Measurements from ENCODE around the gene FHAD1. TPM values are rescaled to one million over a fixed set of nuclear protein-coding genes. Genes with fewer than 3 reads are reported as not detected.

FHAD1 gene
- total RNA-seq, 4 donors from 2014 or later: 0.54 to 1.9 (median 0.75) TPM

- WGBS, 2 donors: 81 to 82% methylated on average over 18 of the region's 18 CpGs
- H3K27ac ChIP-seq: peak overlapping the region; percentile 81 to 90 (median 86)
These were observed 170.3 kb downstream of the FHAD1 start for GRCh38 chr1:15417059-15417934.

GRCh38 chr1:15418806-15419515, 171.9 kb downstream of the FHAD1 start:
- TF ChIP-seq, protein P1, sequence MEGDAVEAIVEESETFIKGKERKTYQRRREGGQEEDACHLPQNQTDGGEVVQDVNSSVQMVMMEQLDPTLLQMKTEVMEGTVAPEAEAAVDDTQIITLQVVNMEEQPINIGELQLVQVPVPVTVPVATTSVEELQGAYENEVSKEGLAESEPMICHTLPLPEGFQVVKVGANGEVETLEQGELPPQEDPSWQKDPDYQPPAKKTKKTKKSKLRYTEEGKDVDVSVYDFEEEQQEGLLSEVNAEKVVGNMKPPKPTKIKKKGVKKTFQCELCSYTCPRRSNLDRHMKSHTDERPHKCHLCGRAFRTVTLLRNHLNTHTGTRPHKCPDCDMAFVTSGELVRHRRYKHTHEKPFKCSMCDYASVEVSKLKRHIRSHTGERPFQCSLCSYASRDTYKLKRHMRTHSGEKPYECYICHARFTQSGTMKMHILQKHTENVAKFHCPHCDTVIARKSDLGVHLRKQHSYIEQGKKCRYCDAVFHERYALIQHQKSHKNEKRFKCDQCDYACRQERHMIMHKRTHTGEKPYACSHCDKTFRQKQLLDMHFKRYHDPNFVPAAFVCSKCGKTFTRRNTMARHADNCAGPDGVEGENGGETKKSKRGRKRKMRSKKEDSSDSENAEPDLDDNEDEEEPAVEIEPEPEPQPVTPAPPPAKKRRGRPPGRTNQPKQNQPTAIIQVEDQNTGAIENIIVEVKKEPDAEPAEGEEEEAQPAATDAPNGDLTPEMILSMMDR (IDR thresholded peaks at IDR 0.05): no peak
- no peak for TF ChIP-seq POLR2A (IDR thresholded peaks at IDR 0.05)
- WGBS, 2 donors: 53 to 56% methylated on average over 13 to 15 of the region's 18 CpGs
- Histone ChIP-seq H3K27me3 (no peaks in the 10 kb centered on the region), H3K4me1 (peaks cover 15 to 55% of the 10 kb centered on the region in 2 donors), H3K27ac (peak overlapping the region; percentile 14 to 63 (median 31)), H3K9me3 (no peaks in the 10 kb centered on the region), H3K36me3 (no peaks in the 10 kb centered on the region), H3K4me3 (replicated peaks in 1 of 3) (no peak overlapping the region)
- DNase-seq: peak; percentile 83 to 92
- intact Hi-C loops (cut with DNase I): no loop called here

More at GRCh38 chr1:15417059-15417934, 170.3 kb downstream of the FHAD1 start:
- TF ChIP-seq, protein P1 (IDR thresholded peaks at IDR 0.05): no peak
- TF ChIP-seq POLR2A (IDR thresholded peaks at IDR 0.05): no peak
- DNase-seq: no peak
- Histone ChIP-seq H3K4me1 (peaks cover 26 to 65% of the 10 kb centered on the region in 2 donors), H3K9me3 (no peaks in the 10 kb centered on the region), H3K36me3 (no peaks in the 10 kb centered on the region), H3K27me3 (no peaks in the 10 kb centered on the region), H3K4me3 (replicated peaks in 1 of 3) (no peak overlapping the region)
- intact Hi-C loops (cut with DNase I): no loop called here

GRCh38 chr1:15420853-15421465, 173.9 kb downstream of the FHAD1 start:
- peaks cover 0 to under 1% of the 10 kb centered on the region in 2 donors for H3K36me3 ChIP-seq
- 82 to 95% methylated on average over 6 to 8 of the region's 8 CpGs for WGBS, 2 donors
- intact Hi-C loops (cut with DNase I): no loop called here
- H3K27ac ChIP-seq: no peak overlapping the region
- DNase-seq: no peak
- H3K4me1 ChIP-seq: peaks cover 17 to 46% of the 10 kb centered on the region in 2 donors
- H3K4me3 ChIP-seq (replicated peaks in 1 of 3): no peak overlapping the region
- TF ChIP-seq, protein P1 (IDR thresholded peaks at IDR 0.05): no peak
- TF ChIP-seq POLR2A (IDR thresholded peaks at IDR 0.05): no peak
- no peaks in the 10 kb centered on the region for H3K27me3 ChIP-seq
- no peaks in the 10 kb centered on the region for H3K9me3 ChIP-seq

DNA sequence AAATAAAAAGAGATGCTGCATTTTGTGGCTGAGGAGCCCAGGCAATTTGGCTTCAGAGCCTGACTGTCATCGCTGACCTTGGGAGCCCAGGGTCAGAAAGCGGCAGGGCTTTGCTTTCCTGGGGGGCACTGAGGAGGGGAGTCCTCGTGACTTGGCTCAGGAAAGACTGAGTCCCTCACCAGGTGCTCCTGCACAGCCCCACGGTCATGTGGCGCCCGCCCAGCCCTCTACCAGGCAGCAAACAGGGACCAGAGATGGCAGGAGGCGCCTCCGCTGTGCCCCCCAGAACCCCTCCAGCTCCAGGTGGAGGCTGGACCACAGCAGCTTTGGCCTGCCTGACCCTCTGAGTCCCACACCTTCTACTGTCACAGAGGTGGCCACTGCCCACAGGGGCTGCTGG, 175.8 kb downstream of the FHAD1 start:
- no peak overlapping the region for H3K4me3 ChIP-seq (replicated peaks in 1 of 3)
- H3K27me3 ChIP-seq: no peaks in the 10 kb centered on the region
- no peak for DNase-seq
- H3K36me3 ChIP-seq: peaks cover 5 to 19% of the 10 kb centered on the region in 2 donors
- intact Hi-C loops (cut with DNase I): no loop called here
- no peak for TF ChIP-seq POLR2A (IDR thresholded peaks at IDR 0.05)
- TF ChIP-seq, protein P1 (IDR thresholded peaks at IDR 0.05): no peak
- 91 to 94% methylated on average over 3 of the region's 8 CpGs for WGBS, 2 donors
- H3K4me1 ChIP-seq: peaks cover 12 to 28% of the 10 kb centered on the region in 2 donors
- no peaks in the 10 kb centered on the region for H3K9me3 ChIP-seq
- no peak overlapping the region for H3K27ac ChIP-seq

Measured in thyroid gland (tissue), 4 donors.